ENCODE results near the gene STAT1.

DNA sequence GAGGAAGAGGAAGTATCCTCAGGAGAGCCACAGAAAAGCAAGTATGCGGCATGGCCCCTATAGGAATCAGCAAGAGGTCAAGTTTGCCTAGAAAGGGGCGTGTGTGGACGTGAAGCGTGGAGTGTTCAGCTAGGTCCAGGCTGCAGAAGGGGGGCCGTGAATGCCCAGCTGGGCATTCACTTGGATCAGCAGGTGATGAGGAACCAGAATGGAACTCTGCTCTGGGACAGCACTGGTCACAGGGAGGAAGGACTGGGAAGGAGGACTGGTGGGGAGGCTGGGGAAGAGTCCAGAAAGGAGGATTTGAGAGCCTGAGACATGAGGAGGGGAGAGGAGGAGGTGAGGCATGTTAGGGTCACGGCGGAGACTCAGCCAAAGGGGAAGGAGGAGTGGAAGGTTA lies 19.8 kb downstream of the STAT1 start:
- no peak for TF ChIP-seq ZNF565 (CRISPR knock-in tag; conservative IDR thresholded peaks at IDR 0.05; ENCODE audit: low read depth)
- no peak for TF ChIP-seq TCF4 (CRISPR knock-in tag; IDR thresholded peaks at IDR 0.05; ENCODE audit: borderline replicate concordance)
